Panc1 (cell line): ENCODE measurements around the gene CRMP1. TPM values are rescaled to one million over a fixed set of nuclear protein-coding genes. Genes with fewer than 3 reads are reported as not detected.

Experiments
- ATAC-seq: fragments of 200-7000 bp; cut with Tn5 transposase; 2 replicates; pipeline ENCODE4 v1.9.1; 2020; ENCODE audit warnings: mild to moderate bottlenecking, moderate library complexity
- BruUV-seq: library from RNA; stranded (reverse); fragments of 400-500 nt; replicated peaks from 2 replicates; lab custom pipeline; 2021; lab: Mats Ljungman, UMichigan
- CTCF ChIA-PET: fragments of 300-600 bp; sonication (Branson Sonifier 250); formaldehyde crosslinking; loops from one replicate; lab custom pipeline; 2022; ENCODE audit warnings: antibody characterized with exemption; lab: Charles Lee
- POLR2A ChIA-PET: fragments of 300-600 bp; sonication (Branson Sonifier 250); formaldehyde crosslinking; loops from one replicate; lab custom pipeline; 2022; ENCODE audit warnings: antibody characterized with exemption; lab: Charles Lee
- DNase-seq: peaks from one replicate; pipeline ENCODE4 v3.0.0-alpha.2; 2010; ENCODE audit warnings: low read depth, low spot score
- H3K27ac ChIP-seq: 2 replicates; pipeline ENCODE4 v1.5.1; 2011; ENCODE audit warnings: mild to moderate bottlenecking, low read length, inconsistent platforms
- H3K27me3 ChIP-seq: fragments of 200-500 bp; sonication (Bioruptor generic); 2 replicates; pipeline ENCODE4 v1.6.0; 2014; ENCODE audit warnings: low read length, inconsistent platforms; ENCODE audit not compliant: control insufficient read depth, insufficient read depth
- H3K36me3 ChIP-seq: fragments of 200-500 bp; sonication (Bioruptor generic); 2 replicates; pipeline ENCODE4 v1.5.1; 2014; ENCODE audit warnings: inconsistent platforms, mild to moderate bottlenecking, low read length, moderate library complexity; ENCODE audit not compliant: control insufficient read depth, insufficient read depth
- H3K4me1 ChIP-seq: 2 replicates; pipeline ENCODE4 v1.5.1; 2011; ENCODE audit warnings: inconsistent platforms, mild to moderate bottlenecking, low read length, moderate library complexity; ENCODE audit not compliant: control insufficient read depth, insufficient read depth
- H3K4me3 ChIP-seq, 2 experiments: 2 replicates each; pipeline ENCODE4 v1.5.1; 2011 to 2012; ENCODE audit warnings: low read depth in 2 of 2, low read length in 2 of 2, mild to moderate bottlenecking in 2 of 2, inconsistent platforms in 1 of 2, moderate library complexity in 1 of 2
- H3K9me3 ChIP-seq: fragments of 200-500 bp; sonication (Bioruptor generic); 2 replicates; pipeline ENCODE4 v1.5.1; 2014; ENCODE audit warnings: low read depth, mild to moderate bottlenecking, inconsistent platforms, low read length, moderate library complexity; ENCODE audit not compliant: control insufficient read depth, insufficient read depth
- CTCF ChIP-seq: fragments of 450-650 bp; IDR thresholded peaks from 2 replicates; pipeline ENCODE4 v1.5.1; 2017; ENCODE audit warnings: mild to moderate bottlenecking
- POLR2AphosphoS5 ChIP-seq: IDR thresholded peaks from 2 replicates; pipeline ENCODE4 v1.6.1; 2012; ENCODE audit warnings: mild to moderate bottlenecking, low read depth, low read length, moderate library complexity
- REST ChIP-seq, 2 experiments: IDR thresholded peaks; 2 replicates each; pipeline ENCODE4 v1.6.1; 2011 to 2012; ENCODE audit warnings: low read depth in 2 of 2, control low read depth in 1 of 2, low read length in 1 of 2, mild to moderate bottlenecking in 1 of 2, moderate library complexity in 1 of 2; ENCODE audit not compliant: insufficient read depth in 1 of 2
- SIN3A ChIP-seq: IDR thresholded peaks from 2 replicates; pipeline ENCODE4 v1.6.1; 2012; ENCODE audit warnings: low read depth, mild to moderate bottlenecking, low read length, moderate library complexity, borderline replicate concordance; ENCODE audit not compliant: insufficient read depth
- TCF7L2 ChIP-seq: IDR thresholded peaks from 2 replicates; pipeline ENCODE4 v1.6.1; 2011; ENCODE audit warnings: mild to moderate bottlenecking, low read depth, low read length, inconsistent platforms
- in situ Hi-C: cut with HindIII; loops from 2 replicates; pipeline ENCODE4 v1.10.0; 2016; ENCODE audit warnings: low sequenced_read_pairs, low pct_unique_long_range_greater_than_20kb
- intact Hi-C: fragments of 100-400 bp; cut with micrococcal nuclease; formaldehyde crosslinking; loops from one replicate; pipeline ENCODE4 v1.10.0; 2022; ENCODE audit not compliant: unreplicated experiment
- total RNA-seq: library from RNA; stranded (reverse); gene quantifications from one replicate; pipeline ENCODE4 v1.2.1, GENCODE V29; 2021; ENCODE audit not compliant: unreplicated experiment

CRMP1 gene
- total RNA-seq, 1 experiment from 2014 or later, result 0.28 TPM

GRCh38 chr4:5933116-5933515 lies 40.2 kb upstream of the CRMP1 start:
- ChIA-PET POLR2A (no interaction called here), CTCF (no interaction called here)
- no peaks in the 10 kb centered on the region; the same call in 1 of the 2 replicates for H3K27me3 ChIP-seq
- BruUV-seq, result no TSS peak
- DNase-seq, result no peak
- no peak for ATAC-seq
- H3K4me3 ChIP-seq, result no peak overlapping the region
- H3K4me1 ChIP-seq, result no peaks in the 10 kb centered on the region
- in situ Hi-C loops, result no loop called here
- no peak overlapping the region for H3K27ac ChIP-seq
- no peaks in the 10 kb centered on the region for H3K36me3 ChIP-seq
- intact Hi-C loops, result no loop called here
- H3K9me3 ChIP-seq, result no peaks in the 10 kb centered on the region
- no peak for TF ChIP-seq CTCF
- no peak for TF ChIP-seq TCF7L2
- no peak for TF ChIP-seq SIN3A
- TF ChIP-seq POLR2AphosphoS5, result no peak
- no peak for TF ChIP-seq REST (IDR thresholded peaks at IDR 0.05; ENCODE audit: insufficient read depth in 1 of 2, low read depth in 2 of 2, low read length in 1 of 2)

DNA sequence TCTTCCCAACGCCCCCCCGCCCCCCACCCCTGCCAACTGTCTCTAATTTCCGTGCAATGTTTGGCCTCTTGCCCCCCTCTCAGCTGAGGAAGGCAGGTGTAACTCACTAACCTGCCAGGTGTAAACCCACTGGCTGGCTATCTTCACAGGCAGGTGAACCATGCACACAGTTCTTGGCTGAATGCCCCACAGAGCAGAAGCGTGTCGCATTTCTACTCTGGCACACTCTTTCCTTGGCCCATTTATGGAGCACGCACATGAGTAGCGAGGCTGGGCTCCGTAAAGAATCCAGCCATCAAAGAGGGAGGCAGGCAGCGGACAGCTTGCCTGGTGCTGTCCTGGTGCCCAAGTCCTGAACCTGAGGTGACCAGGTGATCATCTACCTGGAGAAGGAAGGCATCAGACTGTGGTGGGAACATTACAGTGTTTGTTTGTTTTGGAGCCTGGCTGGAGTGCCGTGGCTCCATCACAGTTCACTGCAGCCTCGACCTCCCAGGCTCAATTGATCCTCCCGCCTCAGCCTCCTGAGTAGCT lies 39.2 kb upstream of the CRMP1 start:
- no TSS peak for BruUV-seq
- ATAC-seq (no peak), DNase-seq (no peak)
- Histone ChIP-seq H3K4me1 (no peaks in the 10 kb centered on the region), H3K27me3 (no peaks in the 10 kb centered on the region; the same call in 1 of the 2 replicates), H3K9me3 (no peaks in the 10 kb centered on the region), H3K36me3 (no peaks in the 10 kb centered on the region), H3K27ac (no peak overlapping the region), H3K4me3 (no peak overlapping the region)
- in situ Hi-C loops (no loop called here), intact Hi-C loops (no loop called here)
- CTCF ChIA-PET, result no interaction called here
- POLR2A ChIA-PET, result no interaction called here
- TF ChIP-seq SIN3A, result no peak
- no peak for TF ChIP-seq REST (IDR thresholded peaks at IDR 0.05; ENCODE audit: insufficient read depth in 1 of 2, low read depth in 2 of 2, low read length in 1 of 2)
- TF ChIP-seq TCF7L2, result no peak
- TF ChIP-seq CTCF, result no peak
- TF ChIP-seq POLR2AphosphoS5, result no peak
